HG02763 (cell line): Measurements from ENCODE around the gene TGFB2.

Experiments
- ATAC-seq: cut with Tn5 transposase; IDR thresholded peaks from one replicate; pipeline ENCODE4 v1.9.1; 2021; ENCODE audit warnings: mild to moderate bottlenecking, moderate library complexity; ENCODE audit not compliant: unreplicated experiment

Gene TGFB2

DNA sequence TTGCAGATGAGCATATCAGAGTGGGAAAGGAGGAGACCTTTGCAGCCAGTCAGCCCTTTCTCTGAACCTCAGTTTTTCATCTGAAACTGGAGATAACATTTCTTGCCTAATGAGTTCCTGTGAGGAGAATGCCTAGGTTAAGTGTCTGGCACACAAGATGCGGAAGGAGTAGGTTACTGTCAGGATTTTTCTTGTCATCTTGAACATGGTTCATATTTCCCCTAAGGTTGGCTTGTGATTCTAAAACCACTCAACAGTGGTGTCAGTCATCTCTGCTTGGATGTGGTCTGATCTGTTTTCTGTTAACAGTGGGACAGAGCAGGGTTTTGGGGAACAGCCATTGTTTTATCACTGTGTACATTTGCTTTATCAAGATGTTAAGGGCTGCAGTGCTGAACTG is 70.6 kb downstream of the TGFB2 start:
- no peak for ATAC-seq

DNA sequence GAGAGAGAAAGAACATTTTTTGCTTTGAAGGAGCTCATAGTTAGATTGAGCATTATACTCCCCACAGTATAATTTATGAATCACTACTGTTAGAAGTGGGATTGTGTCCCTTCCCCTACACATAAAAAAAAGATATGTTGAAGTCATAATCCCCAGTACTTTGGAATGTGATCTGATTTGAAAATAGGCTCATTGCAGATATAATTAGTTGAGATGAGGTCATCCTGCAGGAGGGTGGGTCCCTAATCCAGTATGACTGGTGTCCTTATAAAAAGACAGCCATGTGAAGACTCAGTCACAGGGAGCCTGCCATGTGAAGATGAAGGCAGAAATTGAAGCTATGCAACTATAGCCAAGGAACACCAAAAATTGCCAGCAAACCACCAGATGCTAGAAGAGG is 76.4 kb downstream of the TGFB2 start:
- ATAC-seq = no peak

DNA sequence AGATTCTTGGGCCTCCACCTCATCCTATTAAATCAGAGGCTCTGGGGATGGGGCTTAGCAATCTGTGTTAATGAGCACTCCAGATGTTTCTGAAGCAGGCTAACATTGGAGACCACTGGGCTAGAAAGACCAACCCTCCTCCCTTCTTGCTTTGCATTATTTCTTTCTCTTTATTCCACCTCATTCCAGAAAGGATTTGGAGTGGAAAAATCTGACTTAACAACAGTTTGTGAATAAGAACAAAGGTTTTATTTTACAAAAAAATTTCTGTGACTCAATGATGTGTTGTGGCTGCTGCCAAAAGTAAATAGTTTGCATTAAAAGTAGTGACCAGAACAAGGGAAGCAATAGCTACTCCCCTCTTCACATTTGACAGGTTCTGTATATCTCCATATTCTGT is 79.4 kb downstream of the TGFB2 start:
- ATAC-seq = no peak

DNA sequence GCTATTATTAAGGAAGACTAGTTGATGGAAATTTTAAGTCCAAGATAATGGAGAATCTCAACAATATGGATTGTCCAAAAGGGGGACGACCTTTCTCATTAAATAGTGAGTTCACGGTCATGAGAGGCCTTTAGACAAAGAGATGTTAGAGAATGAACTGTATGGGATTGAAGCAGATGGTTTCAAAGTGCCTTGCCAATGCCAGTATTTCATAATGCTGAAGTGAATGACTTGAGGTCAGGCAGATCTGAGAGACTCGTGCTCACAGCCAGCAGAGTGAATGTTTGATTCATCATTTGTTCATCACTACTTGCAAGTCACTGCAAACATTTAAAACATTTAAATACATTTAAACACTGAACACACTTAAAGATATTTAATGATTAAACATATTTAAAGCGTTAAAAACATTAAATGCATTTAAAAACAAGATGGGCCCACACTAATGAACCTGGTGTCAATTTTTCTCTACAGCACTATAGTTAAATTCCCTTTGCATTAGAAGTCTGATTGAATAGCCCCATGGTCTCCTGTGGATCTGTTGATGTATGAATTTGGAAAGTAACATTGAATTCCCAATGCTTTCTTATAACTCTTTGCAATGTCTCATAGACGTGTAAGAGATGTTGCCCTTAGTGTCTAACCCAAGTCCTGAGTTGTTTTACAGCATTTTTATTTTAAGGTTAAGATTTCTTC is 80.7 kb downstream of the TGFB2 start:
- no peak for ATAC-seq

DNA sequence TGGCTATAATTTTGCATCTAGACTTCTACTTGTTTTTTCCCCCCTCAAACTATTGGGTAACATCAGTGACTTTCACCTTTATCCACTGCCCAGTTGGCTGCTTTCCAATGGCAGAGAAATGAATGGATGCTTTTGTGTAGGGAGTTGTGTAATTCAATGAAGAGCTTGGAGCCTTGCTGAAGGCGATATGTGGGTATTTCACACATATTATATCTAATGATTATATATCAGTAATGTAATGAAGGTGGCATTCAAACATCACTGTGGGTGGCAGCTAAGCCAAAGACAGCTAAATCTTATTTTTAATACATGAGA is 81.2 kb downstream of the TGFB2 start:
- no peak for ATAC-seq

DNA sequence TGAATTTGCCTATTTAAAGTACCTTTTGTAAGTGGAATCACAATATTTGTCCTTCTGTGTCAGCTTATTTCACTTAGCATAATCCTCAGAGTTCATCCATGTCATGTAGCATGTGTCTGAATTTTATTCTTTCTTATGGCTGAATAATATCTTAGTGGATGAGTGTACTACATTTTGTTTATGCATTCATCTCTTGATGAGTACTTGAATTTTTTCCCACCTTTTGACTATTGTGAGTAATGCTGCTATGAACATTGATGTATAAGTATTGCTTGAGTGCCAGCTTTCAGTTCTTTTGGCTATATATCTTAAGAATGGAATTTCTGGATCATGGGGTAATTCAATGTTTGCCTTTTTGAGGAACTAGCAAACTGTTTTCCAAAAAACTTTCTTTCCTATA is 84.2 kb downstream of the TGFB2 start:
- no peak for ATAC-seq

DNA sequence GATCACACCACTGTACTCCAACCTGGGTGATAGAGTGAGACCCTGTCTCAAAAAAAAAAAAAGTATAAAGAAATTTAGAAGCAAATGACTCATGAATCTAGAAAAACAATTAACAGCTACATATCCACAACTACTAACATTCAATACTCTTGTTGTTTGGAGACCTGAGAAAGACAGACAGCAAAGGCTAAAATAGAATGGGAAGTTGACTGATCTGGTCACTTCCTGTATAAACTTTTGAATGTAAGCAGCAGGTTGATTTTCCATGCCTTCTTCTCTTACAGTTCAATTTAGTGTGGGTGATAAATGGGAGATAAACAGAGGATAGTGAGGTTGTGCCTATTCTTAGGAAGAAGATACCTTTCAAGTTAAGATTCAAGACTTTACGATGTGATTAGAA is 85.2 kb downstream of the TGFB2 start:
- no peak for ATAC-seq

DNA sequence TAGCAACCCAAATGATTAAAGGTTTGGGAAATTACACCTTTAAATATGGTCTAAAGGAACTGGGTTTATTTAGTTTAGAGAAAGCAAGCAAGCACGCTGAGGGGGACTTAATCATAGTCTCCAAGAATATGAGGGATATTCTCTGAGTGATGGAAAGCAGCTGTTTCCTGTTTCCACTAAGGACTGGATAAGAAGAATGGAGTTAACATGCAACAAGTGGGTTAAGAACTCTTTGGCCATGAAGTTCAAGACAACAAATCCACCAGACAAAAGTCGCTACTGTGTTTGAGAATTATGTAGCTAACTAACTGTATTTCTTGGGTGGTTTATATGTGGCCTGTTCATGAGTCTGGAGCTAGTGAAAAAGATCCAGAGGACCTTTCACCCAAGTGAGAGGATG is 85.7 kb downstream of the TGFB2 start:
- no peak for ATAC-seq

DNA sequence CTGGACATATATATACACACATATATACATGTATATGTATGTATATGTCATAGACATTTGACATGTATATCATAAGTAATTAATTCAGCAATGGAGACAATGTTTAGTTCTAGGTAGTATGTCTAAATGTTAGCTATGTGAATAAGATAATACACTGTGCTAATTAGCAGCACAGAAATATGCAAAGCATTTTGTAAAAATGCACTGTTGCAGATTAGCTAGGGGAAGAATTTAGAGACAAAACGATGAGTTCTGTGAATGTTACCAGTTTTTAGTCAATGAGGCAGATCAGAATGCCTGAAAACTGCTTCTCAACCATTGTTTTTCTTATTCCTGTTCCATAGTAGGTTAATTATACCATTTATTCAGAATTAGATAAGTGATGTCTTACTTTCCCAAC is 86.3 kb downstream of the TGFB2 start:
- no peak for ATAC-seq

DNA sequence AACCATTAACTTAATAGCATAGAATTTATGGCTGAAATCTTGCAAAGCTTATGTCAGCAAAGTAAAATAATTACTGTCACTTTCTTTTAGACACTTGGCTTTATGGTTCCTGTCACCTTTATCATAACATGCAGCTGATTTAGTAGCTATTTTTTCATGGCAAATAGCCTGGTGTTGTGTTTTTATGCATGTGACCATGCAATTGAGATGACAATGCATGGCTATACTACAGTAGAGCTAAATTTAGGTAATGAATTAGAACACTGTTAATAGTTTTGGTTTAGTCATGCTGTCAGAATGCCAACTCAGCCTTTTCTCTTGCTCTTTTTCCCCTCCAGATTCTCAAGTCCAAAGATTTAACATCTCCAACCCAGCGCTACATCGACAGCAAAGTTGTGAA is 88.6 kb downstream of the TGFB2 start:
- no peak for ATAC-seq

DNA sequence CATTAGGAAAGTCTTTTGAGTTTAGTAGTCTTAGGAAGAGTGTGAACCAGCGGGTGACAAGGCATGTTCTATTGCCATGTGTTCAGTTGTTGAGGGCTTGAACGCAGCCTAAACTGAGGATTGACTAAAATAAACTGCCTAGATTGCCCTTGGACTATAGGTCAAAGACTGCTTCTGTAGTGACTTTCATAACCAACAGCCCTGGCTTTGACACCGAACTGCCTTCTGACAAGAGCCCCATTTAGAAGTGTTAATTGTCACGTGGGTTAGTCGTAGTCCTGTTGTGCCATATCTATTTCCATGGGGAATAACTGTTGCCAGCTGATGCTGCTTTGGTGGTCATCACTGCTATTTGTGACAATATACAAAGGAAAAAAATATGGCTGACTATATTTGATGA is 90.4 kb downstream of the TGFB2 start:
- ATAC-seq = no peak

DNA sequence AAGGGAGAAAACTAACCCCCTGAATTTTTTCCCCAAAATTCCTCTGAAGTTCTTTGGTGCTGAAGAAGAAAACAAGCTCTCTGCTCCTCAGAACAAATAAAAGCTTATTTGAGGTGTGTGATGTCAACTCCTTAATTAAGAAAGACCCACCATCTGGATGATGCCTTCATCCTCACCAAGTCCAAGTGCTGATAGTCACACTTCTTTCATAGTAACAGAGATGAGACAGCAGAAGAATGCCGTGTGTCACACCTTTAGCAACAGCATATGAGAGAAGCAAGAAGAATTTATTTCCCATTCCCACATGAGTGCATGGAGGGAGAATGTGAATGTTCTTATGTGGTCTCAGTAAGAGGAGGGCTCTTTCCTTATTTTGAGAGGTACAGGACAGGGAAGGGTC is 91.2 kb downstream of the TGFB2 start:
- ATAC-seq = no peak

DNA sequence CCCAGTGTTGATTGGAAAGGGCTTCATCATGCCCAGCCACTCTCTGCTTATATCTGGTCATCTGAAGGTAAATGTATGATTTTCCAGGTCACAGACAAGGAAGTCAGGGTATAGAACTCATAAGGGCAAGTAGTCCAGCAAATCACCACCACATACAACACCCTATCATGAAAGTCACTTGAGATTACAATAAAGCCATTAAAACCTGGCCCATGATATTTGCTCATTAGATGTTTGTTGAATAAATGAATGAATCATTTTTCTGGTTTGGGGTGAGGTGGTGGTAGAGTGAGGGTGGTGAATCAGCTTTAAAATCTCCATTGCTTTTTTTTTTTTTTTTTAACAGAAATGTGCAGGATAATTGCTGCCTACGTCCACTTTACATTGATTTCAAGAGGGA is 91.9 kb downstream of the TGFB2 start:
- no peak for ATAC-seq

DNA sequence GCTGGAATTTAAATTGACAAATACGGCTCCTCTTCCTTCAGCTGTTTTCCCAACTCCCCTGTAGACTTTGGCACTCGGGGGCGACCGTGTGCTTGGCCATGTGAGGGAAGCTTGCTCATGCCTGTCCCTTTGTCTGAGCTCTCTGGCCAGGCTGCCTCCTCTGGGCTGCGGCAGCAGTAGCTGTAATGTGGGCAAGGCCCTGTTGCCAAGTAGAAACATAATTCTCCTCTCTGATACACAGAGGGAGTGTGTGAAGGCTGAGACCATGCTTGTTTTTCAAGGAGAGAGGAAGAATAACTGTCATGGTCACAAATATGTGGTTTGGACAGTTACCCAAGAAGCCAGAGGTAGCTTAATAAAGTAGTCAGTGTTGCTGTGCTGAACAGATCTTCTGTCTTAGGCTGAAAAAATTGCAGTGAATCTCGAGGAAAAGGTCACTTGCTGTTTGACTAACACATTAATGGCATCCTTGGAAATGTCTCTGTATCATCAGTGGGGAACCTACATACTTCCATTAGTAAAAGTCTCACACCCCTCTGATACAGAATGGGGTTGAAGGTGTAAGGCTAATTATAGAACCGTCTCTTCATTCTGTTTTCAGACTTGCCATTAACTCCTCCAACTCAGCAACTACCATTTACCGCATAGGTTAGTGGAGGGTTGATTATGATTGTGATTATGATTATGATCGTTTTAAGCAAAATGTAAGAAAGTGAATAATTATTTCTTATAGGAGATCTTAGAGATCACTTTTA is 94.6 kb downstream of the TGFB2 start:
- no peak for ATAC-seq

DNA sequence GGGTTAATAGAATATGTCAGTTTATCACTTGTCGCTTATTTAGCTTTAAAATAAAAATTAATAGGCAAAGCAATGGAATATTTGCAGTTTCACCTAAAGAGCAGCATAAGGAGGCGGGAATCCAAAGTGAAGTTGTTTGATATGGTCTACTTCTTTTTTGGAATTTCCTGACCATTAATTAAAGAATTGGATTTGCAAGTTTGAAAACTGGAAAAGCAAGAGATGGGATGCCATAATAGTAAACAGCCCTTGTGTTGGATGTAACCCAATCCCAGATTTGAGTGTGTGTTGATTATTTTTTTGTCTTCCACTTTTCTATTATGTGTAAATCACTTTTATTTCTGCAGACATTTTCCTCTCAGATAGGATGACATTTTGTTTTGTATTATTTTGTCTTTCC is 98.1 kb downstream of the TGFB2 start:
- ATAC-seq = no peak

DNA sequence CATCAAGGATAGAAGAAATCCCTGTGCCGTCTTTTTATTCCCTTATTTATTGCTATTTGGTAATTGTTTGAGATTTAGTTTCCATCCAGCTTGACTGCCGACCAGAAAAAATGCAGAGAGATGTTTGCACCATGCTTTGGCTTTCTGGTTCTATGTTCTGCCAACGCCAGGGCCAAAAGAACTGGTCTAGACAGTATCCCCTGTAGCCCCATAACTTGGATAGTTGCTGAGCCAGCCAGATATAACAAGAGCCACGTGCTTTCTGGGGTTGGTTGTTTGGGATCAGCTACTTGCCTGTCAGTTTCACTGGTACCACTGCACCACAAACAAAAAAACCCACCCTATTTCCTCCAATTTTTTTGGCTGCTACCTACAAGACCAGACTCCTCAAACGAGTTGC is 99.0 kb downstream of the TGFB2 start:
- no peak for ATAC-seq

DNA sequence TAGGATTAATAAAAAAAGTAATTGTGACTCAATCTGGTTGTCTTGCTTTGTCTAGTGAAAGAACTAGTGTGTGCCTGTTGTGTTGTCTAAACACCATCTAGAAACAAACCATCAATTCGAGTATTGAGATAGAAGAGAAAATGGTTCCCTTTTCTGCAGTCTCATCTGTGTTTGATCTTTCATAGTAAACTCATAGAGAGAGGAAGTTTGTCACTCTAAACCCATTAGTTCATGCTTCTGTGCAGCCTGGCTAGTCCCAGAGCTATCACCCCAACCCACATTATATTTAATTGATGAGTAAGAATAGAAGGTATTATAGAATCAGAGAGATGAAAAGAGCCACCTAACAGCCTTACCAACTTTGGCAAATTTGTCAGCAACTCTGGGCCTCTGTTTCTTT is 99.5 kb downstream of the TGFB2 start:
- no peak for ATAC-seq

DNA sequence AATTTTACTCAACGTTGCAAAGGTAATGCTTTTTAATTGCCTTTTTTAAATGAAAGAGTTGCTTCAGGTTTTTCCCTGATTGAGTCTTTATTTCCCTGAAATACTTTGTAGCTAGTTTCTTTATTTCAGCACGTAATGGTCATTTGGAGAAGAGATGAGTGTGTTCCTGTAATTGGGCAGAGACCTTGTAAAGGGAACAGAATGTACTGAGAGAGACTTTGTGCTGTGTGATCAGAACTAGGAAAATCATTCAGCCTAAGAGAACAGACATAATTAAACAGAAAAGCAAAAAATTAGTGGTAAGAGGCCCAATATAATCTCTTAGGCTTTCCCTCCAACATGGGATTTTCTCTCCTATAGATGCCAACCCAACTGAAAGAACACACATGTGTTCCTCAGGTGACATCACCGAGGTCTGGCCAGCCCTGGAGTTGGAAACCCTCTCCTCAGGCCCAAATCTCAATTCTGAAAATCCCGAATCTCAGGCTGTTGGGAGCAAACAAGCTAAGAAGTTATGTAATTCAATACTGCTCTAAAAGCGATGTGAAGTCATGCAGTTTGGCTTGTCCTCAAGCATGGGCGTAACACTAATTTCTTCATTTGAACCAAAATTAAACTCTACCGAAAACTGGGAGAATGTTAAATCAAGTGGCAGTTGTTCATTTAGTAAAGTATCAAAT is 102.0 kb downstream of the TGFB2 start:
- ATAC-seq = no peak

DNA sequence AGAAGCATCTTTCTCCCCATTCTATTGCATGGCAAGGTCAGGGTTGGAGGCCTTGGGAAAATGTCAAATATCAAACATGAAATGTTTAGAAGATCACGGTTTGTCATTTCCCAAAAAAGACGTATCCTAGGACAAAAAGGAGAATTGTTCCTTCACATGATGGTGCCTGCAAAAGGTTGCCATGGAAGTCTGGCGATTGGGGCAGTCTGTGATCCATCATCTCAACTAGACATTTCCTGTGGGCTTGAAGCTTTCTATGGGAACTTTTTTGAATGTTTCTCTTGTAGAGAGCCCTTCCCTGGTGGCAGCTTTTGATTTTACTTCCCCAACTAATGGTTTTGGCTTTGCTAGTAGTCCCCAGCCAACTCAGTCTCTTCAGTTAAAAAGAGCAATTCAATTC is 106.3 kb downstream of the TGFB2 start:
- no peak for ATAC-seq

DNA sequence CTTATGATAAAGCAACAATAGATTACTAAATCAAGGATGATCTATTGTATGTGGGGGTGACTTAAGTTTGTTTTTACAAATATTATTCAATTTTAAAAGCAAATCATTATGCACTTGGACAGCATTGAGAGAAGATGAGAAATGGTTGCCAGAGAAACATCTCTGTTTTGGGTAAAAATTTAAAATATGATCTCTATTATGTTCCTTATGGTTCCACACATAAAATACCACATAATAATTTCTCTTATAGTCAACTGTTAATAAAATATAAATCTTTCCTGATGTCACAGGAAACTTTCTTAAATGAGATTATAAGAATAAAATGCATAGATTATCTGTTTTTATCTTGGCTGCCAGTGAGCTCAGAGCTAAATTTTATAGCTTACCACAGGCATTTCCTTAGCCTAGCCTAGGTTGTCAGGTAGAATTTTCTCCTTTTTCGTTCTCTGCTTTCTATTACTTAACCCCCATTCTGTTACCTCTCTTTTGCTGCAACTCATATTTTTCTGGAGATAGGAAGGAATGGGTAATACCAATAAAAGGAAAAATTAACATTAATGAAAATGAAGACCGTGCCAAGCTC is 109.7 kb downstream of the TGFB2 start:
- no peak for ATAC-seq

DNA sequence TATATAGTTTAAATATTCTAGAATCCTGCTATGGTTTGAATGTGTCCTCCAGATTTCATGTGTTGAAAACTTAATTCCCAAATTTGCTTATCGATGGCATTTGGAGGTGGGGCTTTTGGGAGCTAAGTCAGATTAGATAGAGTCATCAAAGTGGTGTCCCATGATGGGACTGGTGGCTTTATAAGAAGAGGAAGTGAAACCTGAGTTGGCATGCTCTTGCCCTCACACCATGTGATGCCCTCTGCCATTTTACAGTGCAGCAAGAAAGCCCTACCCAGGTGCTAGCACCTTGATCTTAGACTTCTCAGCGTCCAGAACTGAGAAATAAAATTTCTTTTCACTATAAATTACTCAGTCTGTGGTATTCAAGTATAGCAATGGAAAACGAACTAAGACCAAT is 111.3 kb downstream of the TGFB2 start:
- ATAC-seq = no peak

DNA sequence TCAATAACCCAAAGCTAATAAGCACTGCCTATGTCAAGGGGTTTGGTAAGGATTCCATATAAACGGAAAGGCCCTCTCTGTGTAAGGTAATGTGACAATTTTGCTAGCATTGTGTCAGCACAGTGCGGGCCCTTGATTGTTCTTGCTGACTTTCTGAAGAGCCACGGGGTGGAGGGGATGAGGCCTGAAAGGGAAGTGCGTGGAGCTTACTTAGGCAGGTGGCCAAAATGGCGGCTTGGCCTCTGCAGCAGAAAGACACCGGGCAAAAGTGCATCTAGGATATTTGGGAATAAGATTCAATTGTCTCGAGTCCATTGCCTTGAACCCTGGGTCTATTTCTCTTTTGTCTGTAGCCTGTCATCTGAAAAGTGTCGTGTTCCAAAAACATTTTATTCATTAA is 114.3 kb downstream of the TGFB2 start:
- ATAC-seq = no peak
